Hematopoietic multipotent progenitor cell treated with erythropoietin and hydrocortisone succinate and interleukin-3 and kit ligand, for 4 days (in vitro differentiated cells): ENCODE data around the gene IFT88.

Source experiments
- DNase-seq: peaks from one replicate; pipeline ENCODE4 v3.0.0-alpha.2; 2015

IFT88 gene

DNA sequence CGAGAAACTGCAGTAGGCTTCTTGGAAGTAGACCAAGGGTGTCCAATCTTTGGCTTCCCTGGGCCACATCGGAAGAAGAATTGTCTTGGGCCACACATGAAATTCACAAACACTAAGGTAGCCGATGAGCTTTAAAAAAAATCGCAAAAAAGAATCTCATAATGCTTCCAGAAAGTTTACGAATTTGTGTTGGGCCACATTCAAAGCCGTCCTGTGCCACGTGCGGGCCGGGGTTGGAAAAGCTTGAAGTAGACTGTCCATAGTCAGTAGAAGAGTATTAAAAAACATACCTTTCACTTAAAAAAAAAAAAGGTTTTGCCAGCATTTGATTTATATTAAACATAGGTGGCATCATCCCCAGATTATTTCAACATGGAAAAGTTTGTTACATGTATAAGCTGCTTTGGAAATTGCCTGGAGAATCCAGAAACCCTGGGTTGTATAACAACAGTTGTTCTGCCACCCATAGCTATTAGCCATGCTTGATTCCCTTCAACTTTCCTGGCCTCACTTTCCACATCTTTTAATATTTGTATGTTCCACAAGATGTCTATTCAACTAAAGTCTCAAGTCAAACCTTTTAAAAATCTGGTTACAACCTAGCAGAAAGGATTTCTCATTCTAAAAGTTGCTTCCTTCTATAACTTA lies 1.0 kb downstream of the IFT88 start:
- DNase-seq, result no peak

DNA sequence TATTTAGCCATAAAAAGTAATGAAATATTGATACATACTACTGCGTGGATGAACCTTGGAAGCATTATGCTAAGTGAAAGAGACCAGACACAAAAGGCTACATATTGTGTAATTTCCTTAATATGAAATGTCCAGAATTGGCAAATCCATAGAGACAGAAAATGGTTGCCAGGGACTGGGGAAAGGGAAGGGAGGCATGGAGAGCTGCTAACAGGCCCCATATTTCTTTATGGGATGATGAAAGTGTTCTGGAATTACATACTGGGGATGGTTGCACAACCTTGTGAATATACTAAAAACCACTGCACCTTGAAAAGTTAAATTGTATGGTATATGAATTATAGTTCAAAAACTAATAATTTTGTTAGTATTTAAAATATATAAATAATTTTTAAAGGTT lies 3.6 kb downstream of the IFT88 start:
- no peak for DNase-seq

DNA sequence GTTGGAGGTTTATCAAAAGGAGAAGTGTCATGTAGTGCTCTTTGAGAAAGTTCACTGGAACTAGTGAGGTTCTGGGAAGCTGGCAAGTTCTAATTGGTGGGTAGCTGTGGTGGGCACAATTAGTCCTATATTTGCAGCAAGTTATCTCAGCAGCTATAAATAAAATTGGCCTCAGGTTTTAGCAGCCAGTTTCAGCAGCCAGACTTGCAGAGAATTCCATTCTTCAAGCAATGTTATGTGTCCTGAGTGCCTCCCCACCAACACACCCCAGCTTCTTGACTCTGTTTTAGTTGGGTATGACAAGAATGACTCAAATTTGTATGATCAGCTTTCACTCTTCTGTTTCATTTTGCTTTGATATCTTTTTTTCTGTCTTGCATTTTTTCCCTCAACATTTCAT lies 4.7 kb downstream of the IFT88 start:
- DNase-seq, result no peak

DNA sequence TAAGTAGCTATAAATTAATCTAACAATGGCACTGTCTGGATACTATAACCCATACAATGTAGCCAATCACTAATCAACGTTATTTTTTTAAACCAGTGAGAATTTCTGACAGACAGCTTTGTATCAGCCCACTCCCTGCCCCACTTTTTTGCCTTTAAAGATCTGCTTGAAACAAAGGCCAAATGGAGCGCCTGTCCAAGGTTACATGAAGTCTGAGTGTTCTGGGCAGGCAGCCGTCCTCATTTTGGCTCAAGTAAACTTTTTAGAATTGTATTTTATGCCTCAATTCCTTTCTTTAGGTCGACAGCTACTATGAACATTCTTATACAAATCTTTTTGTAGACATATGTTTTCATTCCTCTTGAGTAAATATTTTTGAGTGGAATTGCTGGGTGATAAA lies 6.2 kb downstream of the IFT88 start:
- DNase-seq, result no peak

DNA sequence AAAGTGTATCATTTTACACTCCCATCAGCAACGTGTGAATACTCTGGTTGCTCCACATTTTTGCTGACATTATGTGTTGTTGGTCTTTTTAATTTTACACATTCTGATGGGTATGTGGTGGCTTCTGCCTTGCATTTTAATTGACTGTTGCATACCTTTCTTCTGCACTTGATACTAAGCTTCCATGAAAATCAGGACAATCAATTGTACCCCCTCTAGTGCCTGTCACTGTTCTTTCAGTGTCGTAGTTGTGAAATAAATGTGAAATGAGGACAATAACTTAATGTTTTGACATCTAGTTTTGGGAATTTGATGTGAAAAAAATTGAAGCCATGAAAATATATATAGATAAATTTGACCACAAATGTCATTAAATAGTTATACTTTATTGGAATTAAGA lies 6.7 kb downstream of the IFT88 start:
- no peak for DNase-seq

DNA sequence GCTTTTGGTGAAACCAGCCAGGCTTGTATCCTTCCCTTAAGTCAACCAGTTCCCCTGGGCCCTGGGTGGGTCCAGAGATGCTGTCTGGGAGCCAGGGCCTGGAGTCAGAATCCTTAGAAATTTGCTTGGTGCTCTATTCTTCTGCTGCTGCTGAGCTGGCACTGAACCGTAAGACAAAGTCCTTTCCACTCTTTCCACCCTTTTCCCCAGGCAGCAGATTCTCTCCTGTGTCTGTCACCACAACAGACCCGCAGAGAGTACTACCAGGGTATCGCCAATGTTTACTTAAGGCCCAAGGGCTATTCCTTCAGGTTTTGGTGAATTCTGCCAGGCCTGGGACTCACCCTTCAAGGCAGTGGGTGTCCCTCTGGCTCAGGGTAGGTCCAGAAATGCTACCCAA lies 12.2 kb downstream of the IFT88 start:
- no peak for DNase-seq

DNA sequence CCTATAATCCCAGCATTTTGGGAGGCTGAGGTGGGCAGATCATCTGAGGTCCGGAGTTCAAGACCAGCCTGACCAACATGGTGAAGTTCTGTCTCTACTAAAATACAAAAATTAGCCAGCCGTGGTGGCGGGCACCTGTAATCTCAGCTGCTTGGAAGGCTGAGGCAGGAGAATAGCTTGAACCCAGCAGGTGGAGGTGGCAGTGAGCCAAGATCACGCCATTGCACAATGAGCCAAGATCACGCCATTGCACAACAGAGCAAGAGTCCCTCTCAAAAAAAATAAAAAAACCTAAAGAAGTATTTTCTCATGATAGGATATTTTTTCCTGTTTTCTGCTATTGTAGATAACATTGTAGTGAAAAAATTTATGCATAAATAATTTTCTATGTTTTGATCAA lies 13.3 kb downstream of the IFT88 start:
- DNase-seq, result peak; percentile 8

DNA sequence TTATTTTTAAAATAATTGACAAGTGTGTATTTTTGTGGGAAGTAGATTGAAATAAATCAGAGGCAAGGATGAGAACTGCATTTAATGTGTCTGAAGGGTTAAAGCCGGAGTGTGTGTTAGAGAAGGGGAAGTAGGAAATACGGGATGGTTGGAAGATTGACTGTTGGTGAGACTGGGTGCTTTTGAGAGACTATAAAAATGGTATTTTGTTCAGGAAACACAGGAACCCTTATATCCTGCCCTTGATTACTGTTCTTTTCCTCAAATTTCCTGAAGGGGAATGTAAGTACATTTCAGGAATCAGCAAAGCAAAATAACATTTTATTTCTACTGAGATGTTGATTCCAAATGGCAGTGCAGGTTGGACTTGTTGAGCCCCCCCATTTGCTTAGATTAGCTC lies 15.1 kb downstream of the IFT88 start:
- no peak for DNase-seq

DNA sequence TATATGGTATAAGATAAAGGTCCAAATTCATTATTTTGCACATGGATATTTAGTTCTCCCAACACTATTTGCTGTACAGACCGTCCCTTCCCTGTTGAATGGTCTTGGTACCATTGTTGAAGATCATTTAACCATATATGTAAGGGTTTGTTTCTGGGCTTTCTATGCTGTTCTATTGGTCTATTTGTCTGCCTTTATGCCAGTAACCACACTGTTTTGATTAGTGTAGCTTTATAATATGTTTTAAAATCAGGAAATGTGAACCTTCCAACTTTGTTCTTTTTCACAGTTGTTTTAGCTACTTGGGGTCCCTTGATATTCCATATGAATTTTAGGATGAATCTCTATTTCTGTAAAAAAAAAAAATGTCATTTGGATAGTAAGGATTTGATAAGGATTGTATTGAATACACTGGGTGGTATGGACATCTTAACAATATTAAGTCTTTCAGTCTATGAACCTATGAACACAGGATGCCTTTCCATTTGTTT lies 16.9 kb downstream of the IFT88 start:
- no peak for DNase-seq

DNA sequence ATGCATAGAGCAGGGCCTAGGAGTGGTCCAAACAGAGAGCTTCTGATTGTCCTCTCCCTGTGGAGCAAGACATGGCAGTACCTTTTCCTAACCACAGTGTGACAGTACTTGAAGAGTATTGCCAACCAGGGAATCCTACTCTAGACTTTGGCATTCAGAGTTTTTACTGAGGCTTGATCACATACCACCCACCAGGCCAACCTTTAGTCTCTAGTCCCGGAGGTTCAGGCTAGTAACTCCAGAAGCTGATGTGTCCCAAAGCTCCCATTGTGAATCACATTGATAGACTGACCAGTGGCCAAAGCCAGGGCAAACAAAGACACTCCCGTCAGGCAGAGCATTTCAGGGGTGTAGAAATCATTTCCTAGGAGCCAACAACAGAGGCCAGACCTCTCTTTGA lies 18.4 kb downstream of the IFT88 start:
- DNase-seq, result no peak

DNA sequence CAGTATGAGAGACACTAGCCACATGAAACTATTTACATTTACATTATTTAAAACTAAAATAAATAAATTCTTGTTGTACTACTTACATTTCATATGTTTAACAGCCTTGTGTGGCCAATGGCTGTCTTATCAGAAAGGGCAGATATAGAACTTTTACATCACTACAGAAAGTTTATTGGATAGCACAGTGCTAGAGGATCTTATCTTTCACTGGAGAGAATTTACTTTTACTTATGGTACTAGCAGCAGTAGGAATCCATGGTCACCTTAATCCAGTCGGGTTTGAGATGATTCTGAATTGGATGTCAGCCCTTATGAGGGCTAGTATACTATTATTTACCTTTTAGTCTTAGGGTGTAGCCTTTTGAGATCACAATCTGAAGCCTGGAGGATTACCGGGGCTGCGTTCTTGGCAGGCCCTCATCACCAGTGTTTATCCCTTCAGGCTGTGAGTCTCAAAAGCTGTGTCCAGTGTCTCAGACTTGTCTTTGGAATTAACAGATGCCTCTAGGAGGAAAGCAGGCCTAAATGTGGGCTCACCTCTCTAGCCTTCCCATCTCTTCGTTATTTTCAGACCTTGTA lies 21.7 kb downstream of the IFT88 start:
- no peak for DNase-seq

DNA sequence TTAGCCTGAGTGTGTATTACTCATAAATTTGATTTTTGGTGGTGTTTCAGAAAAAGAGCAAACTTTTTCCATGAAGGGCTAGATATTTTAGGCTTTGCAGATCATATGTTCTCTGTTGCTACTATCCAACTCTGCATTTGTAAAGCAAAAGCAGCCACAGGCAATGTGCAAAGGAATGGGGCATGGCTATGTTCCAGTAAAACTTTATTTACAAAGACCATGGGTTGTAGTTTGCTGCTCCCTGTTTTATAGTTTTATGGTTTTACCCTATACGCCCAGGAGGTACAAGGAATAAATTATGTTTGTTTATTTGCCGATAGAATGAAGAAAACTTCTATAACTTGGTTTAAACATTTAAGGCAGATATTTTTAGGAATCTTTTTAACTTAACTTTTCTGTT lies 23.6 kb downstream of the IFT88 start:
- DNase-seq, result no peak

DNA sequence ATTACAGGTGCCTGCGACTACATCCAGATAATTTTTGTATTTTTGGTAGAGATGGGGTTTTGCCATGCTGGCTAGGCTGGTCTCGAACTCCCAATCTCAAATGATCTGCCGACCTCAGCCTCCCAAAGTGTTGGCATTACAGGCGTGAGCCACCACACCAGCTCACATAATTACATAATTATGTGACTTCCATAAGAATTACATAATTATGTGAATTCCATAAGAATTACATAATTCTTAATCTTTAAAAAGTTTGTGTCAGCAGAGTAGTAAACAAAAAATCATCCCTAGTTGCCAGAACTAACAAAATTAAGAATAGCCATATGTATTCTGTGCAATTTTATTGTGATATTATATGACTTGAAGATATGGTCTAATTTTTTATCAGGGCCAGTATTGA lies 25.6 kb downstream of the IFT88 start:
- no peak for DNase-seq

DNA sequence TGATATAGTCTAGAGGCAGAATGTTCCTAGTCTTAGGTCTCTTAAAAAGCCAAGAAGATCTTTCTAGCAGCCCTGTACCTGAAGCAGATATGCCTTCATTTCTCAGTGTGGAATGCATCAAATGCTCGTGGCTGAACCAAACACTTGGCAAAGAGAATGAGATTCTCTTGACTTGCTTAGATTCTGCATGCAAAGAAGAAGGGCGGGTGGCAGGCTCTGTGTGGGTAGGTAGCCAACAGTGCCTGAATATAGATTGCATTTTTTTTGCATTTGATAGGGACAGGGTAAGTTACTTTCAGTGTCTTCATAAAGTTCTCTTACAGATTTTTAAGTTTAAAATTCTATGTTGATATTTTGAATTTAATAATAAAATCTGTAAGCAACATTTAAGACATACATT lies 27.3 kb downstream of the IFT88 start:
- DNase-seq, result no peak

DNA sequence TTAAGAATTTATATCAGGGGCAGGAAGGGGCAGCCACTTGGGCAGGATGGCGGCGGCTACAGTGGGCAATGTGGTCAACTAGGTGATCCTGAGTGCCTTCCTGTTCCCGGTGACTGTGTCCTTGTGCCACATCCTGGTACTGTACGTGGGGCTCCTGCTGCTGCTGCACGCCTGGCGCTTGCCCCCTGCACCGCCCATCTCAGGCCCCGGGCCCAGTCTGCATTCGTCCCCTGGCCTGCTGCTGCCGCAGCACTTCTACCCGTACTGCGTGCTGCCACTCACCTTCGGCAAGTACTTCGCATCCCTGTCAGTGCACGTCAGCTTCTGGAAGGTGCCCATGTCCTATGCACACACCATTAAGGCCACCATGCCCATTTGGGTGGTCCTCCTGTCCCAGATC lies 40.1 kb downstream of the IFT88 start:
- DNase-seq, result no peak

DNA sequence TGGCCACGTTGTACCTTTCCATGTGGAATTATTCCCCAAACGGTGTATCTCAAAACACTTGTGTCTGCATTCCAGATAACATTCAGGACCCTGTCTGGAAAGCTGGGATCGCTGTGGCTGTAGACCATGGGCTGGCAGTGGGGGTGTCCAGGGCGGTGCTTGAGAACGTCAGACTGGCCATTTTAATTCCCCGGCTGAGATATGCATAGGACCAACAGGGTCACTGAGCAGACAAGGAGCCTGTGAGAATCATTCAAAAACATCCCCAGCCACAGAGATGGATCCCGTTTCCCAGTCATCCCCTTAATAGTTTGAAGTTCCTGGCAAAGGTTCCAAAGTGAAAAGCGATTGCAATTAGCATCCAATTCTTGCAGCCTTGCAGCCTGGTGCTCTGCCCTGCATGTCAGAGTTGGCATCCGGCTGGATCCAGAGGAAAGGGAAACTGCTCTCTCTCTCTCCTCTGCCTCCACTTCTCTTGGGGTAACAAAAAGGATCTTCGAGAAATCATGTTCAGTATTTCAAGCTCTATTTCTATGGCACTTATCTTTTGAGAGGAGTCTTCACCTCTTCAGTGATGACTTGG lies 41.6 kb downstream of the IFT88 start:
- DNase-seq, result no peak

DNA sequence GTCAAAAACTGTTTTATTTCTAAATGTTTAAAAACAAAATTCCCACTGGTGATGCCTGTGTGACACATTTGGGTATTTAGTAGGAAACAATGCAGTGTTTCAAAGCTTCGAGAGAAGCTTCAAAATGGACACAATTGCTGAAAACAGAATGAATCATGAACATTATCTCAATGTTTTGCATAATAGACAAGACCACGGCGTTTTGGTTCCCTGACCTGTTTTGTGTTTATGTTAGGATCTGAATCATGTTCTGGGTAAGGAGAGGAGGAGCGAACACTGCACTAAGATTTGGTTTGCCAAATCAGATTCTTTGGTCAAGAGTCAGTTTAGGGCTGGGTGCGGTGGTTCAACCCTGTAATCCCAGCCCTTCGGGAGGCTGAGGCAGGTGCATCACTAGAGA lies 42.2 kb downstream of the IFT88 start:
- no peak for DNase-seq

DNA sequence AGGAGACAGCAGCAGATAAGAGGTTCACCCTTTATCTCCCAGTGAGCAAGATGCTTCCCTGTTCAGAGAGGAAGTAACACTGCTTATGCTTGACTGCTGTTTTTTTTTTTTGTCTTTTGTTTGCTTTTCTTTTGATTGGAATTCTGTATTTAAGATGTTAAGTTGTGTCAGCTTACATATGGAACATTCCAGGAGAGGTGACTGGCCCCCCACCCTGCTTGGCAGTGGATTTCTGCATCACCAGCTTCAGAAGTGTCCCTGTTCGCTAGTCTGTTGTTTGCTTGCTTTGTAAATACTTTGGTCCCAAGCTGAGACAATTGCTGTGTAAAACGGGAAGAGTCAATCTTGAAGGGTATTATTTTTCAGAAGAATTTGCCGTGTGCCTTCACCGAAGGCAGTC lies 43.0 kb downstream of the IFT88 start:
- peak; percentile 62 for DNase-seq

DNA sequence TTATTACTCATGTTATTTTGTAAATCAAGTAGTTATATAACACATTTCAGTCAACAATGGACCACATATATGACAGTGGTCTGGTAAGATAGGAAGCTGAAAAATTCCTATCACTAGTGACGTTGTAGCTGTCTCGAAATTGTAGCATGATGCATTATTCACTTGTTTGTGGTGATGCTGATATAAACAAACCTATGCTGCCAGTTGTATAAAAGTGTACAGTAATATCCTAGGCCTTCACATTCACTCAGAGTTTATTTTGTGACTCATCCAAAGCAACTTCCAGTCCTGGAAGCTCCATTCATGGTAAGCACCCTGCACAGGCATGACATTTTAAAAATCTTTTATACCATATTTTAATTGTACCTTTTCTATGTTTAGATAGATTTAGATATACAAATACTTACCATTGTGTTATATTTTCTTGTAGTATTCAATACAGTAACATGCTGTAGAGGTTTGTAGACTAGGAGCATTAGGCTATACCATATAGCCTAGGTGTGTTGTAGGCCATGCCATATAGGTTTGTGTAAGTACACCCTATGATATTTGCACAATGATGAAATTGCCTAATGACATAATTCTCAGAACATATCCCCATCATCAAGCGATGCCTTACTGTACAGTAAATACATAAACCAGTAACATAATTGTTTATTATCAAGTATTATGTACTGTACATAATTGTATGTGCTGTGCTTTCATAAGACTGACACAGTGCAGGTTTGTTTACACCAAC lies 49.3 kb downstream of the IFT88 start:
- no peak for DNase-seq

DNA sequence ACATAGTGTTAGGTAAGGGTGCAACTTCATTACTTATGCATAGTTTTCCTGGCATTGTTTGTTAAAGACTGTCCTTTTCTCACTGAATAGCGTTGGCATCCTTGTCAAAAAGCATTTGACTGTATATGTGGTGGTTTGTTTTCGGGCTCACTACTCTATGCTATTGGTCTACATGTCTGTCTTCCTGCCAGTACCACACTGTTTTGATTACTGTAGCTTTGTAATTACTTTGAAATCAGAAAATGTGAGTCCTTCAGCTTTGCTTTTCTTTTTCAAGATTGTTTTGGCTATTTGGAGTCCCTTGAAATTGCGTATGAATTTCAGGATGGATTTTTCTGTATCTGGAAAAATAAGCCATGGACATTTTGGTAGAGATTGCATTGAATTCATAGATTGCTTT lies 56.0 kb downstream of the IFT88 start:
- no peak for DNase-seq

DNA sequence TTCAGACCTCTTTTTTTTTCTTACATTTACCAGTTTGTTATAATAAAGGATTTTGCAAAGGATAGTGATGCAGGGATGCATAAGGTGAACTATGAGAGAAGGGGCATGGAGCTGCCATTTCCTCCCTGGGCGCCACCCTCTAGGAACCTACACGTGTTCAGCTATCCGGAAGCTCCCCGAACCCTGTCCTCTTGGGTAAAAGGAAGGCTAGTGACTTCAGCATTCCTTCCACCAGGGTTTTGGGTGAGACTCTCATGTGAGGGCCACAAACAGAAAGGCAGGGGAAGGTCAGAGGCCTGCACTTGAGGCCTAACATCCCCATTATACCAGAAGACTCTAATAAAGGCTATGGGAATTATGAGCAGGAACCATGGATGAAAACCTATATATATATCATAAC lies 57.3 kb downstream of the IFT88 start:
- no peak for DNase-seq

DNA sequence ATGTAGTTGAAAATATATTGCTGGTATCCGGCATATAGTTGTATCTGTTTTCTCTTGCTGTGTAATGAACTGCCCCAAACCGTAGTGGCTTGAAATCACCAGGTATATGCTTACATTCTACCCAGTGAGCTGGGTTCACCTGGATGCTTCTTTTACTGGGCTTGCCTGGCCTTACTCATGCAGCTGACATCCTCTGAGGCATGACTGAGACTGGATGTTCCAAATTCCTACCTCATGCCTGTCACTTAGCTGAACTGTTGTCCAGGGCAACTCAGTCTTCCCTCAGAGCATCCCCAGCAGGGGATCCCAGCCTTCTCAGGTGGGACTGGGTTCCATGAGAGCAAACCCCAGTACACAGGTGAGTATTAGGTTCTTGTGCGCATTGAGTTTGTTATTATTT lies 66.8 kb downstream of the IFT88 start:
- DNase-seq, result no peak

DNA sequence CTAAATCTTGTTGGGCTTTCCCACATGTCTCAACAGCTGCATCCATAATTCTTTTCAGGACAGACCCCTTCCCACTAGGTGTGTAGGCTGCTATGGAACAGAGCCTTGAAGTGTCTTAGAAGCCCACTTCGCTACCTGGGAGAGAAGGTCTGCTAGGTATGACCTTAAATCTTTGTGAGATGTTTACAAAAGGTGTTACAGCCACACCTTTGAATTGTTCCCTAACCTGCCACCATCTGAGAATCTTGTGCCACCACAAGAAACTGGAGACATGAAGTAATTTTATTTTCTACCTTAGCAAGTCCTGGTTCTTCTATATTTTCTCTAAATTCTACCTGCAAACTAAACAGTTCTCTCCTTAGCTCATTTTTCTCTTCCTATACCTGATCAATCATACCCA lies 69.1 kb downstream of the IFT88 start:
- DNase-seq, result no peak

DNA sequence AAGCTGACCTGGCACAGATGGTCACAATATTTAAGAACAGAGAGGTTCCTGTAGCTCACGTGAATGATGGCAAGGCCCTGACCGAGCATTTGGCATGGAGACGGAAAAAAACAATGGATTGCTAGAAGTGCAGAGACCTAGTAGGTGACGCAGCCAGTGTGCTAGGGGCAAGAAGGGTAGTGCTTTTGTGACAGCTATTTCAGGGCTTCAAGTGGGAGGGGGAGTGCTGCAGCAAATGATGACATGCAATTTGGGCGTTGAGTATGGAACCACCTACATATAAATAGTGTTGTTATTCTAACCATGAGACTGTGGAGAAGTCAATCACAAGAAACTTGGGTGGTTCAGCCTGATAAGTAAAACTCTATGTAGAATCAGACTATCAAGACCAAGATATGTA lies 70.9 kb downstream of the IFT88 start:
- DNase-seq, result no peak
